Umbilical cord (tissue), 2 donors: ENCODE measurements around the gene AMBRA1. TPM values are rescaled to one million over a fixed set of nuclear protein-coding genes. Genes with fewer than 3 reads are reported as not detected.

Experiments
- DNase-seq: peaks from one replicate; pipeline ENCODE4 v3.0.0-alpha.2; 2015; ENCODE audit warnings: low spot score
- total RNA-seq: library from RNA; depleted of rRNA; stranded (reverse); fragments of >200 nt; gene quantifications from one replicate; pipeline ENCODE4 v1.2.3, GENCODE V29; 2014; ENCODE audit warnings: low replicate concordance; ENCODE audit not compliant: insufficient read depth

Gene AMBRA1
- total RNA-seq, 1 donor from 2014 or later = 48.6 TPM

GRCh38 chr11:46351148-46351547, 242.7 kb downstream of the AMBRA1 start:
- no peak for DNase-seq

GRCh38 chr11:46350695-46351094, 243.1 kb downstream of the AMBRA1 start:
- no peak for DNase-seq

DNA sequence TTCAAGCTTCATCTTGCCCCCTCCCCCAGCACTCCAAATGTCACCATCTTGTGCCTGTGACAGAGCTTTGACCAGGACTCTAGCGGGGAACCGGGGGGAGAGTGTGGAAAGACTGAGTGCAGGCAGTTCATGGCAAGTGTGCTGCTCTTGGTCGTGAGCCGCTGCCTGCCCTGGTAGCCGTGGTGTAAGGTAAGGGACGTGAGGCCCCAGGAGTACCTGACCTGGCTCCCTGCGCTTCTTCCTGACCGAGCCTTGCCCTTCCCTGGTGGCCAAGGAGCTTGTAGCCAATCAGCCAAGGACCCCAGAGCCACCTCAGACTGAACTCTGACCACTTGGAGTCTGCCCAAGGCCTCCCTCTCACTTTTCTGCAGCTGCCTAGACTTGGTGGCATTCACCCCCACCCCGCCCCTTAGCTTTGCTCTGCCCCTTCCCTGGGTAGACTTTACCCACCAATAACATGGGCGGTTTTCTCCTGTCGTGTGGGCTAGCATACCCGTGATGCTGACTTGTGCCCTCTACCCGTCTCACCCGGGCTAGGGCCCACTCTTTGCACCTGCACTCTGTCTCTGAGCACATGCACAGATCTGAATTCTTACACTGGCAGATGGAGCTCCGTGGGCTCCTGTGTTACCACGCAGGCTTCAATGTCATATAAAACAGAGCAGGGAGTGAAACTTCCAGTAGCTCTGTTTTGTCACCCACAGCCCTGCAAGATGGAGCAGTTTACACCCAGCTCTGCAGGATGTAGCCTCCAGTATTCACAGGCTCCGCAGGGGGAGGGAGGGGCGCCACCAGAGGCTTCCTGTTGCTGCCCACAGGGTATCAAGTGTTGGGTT, 245.0 kb downstream of the AMBRA1 start:
- DNase-seq = no peak

DNA sequence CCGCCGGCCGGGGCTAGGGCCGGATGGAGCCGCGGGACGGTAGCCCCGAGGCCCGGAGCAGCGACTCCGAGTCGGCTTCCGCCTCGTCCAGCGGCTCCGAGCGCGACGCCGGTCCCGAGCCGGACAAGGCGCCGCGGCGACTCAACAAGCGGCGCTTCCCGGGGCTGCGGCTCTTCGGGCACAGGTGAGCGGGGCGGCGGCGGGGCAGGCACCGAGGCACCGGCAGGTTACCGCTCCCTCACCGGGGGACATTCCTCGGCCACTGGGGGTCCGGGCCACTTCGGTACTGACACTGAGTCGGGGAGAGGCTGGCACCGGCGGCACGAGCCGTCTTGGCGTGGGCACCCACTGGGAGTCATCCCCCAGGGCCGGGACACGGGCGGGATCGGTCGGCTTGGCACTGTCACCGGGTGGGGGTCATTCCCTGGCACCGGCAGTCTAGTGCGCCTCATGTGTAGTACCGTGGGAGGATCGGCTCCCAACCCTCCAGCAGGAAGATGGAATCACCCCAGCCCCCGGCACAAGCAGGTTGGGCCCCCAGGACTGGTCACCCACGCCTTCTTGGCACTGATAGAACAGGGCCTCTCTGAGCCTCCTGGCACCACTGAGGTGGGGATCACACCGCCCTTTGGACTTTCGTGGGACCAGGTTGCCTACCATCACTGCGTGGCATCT, 246.0 kb downstream of the AMBRA1 start:
- no peak for DNase-seq

DNA sequence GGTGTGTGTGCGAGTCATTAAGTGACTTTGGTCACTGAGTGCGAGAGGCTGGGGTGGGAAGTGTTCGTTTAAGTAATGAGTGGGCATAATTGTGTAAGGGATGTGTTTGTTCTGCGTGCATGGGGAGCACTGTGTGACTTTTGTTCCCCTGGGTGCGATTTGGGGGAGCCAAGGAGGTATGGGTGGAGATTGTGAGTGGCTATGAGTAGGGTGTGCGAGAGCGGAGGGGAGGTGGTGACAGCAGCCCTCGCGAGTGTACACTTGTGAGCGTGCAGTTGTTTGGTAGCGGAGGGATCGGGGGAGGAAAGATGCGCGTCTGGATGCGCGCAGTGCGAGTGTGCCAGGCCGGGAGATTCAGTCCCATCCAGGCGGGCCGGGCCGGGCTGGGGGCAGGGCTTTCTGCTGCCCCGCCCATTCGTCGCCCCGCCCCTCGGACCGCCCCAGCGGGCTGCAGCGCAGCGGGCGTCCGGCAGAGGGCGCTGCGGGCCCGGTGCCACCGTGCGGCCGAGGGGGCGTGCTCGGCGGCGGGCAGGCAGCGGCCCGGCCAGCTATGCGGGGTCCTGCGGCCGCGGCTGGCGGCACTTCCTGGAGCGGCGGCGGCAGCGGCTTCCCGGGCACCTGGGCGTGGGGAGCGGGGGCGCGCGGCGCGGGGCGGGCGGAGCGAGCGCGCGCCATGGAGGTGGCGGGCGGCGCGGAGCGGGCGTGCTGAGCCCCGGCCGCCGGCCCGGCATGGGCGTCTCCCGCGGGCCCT, 246.8 kb downstream of the AMBRA1 start, which contains the start of gene DGKZ:
Gene DGKZ (plus strand): TSS at position 578 of the 751 bp plus-strand sequence. CDS start 197 bp downstream, outside the sequence.
- peak; percentile 82 for DNase-seq

Other genes with a start within 250 kb of the AMBRA1 start
- gene DGKZ, start 246.6 kb downstream of the AMBRA1 start, total RNA-seq = 20.7 TPM
- gene MDK, start 212.4 kb downstream of the AMBRA1 start, total RNA-seq = 78.0 TPM
- not detected for gene CHRM4, start 202.2 kb downstream of the AMBRA1 start, total RNA-seq
- gene HARBI1, start 23.2 kb upstream of the AMBRA1 start, total RNA-seq = 0.24 TPM
- 37.6 TPM for gene ATG13, start 23.5 kb upstream of the AMBRA1 start, total RNA-seq
- gene ARHGAP1, start 106.6 kb upstream of the AMBRA1 start, total RNA-seq = 41.9 TPM
- 4.1 TPM for gene ZNF408, start 107.0 kb upstream of the AMBRA1 start, total RNA-seq
- gene F2, start 125.2 kb upstream of the AMBRA1 start, total RNA-seq = not detected